M059J (cell line): ENCODE results near the gene PALD1. TPM values are rescaled to one million over a fixed set of nuclear protein-coding genes. Genes with fewer than 3 reads are reported as not detected.
"Not testable (repeated sequence)": the region's sequence is repeated elsewhere in the genome, so short reads cannot be mapped to it uniquely, and the experiment has no call there.

Experiments
- DNase-seq: peaks from one replicate; pipeline ENCODE4 v3.0.0-alpha.2; 2012; ENCODE audit warnings: low read depth
- total RNA-seq: library from RNA; depleted of rRNA; stranded (reverse); fragments of >200 nt; shearing (Covaris generic); gene quantifications from 2 replicates; pipeline ENCODE4 v1.2.3, GENCODE V29; 2014; rRNA removed

PALD1 gene
- total RNA-seq, 1 experiment from 2014 or later: 0.20 TPM

DNA sequence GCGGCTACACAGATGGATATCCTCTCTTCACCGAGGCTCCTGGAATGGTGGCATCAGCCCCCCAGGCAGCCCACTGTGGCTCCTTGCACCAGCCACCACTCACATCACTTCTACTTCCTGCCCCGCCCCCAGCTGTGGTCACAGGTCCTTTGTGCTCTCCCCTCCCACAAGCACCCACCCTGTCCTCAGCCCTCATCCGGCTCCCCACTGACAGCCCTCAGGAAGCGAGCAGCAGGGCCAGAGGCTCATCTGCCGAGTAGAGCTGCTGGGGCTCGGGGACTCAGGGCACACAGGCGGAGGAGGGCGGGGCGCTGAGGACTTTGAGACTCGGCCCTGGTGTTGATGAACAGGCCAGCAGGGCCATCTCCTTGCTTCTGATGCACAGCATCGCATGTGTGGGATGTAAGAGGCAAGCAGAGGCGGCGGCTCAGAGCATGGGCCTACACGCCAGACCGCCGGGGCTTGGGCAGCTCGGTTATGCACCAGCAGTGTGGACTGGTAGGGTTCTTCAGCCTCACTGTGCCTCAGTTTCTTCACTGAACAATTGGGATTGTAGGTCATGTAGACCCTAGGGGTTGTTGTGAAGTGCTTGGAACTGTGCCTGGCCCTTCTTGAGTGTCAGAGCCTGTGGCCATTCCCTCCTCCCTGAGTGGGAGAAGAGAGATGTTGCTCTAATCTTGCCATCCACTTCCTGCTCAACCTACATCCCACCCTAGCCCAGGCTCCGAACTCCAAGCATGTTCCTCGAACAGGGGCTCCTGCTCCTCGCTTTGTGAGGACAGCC is 124.3 kb downstream of the PALD1 start, which contains the start of gene PRF1:
Gene PRF1, minus strand, starts transcription at position 77 of the 784 bp plus-strand sequence. CDS start 1,839 bp downstream, outside the sequence.
- DNase-seq: no peak

DNA sequence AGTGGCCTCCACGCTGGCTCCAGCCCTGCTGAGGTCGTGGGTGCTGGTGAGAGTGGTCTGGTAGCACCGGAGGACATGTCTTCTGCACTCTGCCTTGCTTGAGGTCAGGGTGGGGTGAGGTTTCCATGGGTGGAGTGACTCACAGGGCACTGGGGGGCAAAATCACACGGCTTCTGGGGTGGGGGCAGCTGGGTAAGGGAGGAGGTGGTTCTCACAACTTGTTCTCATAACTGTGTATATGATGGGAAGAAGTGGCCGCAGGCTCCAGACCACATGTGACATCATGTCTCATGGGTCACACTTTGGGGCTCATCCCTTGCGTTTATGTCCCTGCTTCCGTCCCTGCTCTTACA is 124.9 kb downstream of the PALD1 start:
- no peak for DNase-seq

- no peak for DNase-seq
These were observed 125.5 kb downstream of the PALD1 start for GRCh38 chr10:70604106-70604505.

- no peak for DNase-seq
These were observed 126.6 kb downstream of the PALD1 start for GRCh38 chr10:70605161-70605560.

DNA sequence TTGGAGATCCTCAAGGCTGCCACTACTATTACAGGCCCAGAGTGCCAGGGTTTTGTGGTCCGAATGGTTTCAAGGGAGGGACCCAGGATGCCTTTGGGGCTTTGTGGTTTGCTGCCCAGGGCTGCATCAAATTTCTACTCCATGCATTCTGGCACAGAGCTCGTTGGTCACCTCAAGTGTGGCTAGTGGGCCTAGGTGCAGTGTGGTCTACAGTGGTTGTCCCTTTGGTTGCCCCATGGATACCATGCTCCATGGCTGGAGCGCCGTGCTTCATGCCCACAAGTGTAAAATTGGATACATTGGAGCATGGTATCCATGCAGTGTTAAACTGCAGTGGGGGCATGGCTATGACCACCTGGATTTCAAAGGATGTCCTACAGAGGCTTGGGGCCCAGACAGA is 129.4 kb downstream of the PALD1 start:
- DNase-seq: peak; percentile 20

- DNase-seq: no peak
These were observed 135.4 kb downstream of the PALD1 start for GRCh38 chr10:70613941-70614340.

DNA sequence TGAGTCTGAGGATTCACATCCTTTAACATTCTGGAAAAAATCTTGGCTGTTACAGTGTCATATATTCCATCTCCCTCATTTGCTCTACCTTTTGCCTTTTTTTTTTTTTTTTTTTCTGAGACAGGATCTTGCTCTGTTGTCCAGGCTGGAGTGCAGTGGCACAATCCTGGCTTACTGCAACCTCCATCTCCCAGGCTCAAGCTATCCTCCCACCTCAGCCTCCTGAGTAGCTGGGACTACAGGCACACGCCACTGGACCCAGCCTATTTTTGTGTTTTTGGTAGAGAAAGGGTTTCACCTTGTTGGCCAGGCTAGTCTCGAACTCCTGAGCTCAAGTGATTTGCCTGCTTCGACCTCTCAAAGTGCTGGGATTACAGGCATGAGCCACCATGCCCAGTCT is 135.8 kb downstream of the PALD1 start:
- DNase-seq: not testable (repeated sequence)

- DNase-seq: no peak
These were observed 136.6 kb downstream of the PALD1 start for GRCh38 chr10:70615211-70615610.

GRCh38 chr10:70615784-70616522 is 137.4 kb downstream of the PALD1 start:
- peak; percentile 95 for DNase-seq

GRCh38 chr10:70616761-70617160 is 138.2 kb downstream of the PALD1 start:
- no peak for DNase-seq

Other genes with a start within 250 kb of the PALD1 start
- 143 and 186 TPM in 2 replicates for gene PPA1, start 245.3 kb upstream of the PALD1 start, total RNA-seq
- gene NPFFR1, start 194.8 kb upstream of the PALD1 start, total RNA-seq: not detected in 2 replicates
- gene LRRC20, start 96.1 kb upstream of the PALD1 start, total RNA-seq: 17.8 and 21.4 TPM in 2 replicates
- gene EIF4EBP2, start 74.6 kb upstream of the PALD1 start, total RNA-seq: 33.9 and 46.0 TPM in 2 replicates
- gene NODAL, start 37.1 kb upstream of the PALD1 start, total RNA-seq: not detected in 2 replicates
- not detected in 2 replicates for gene PRF1, start 124.0 kb downstream of the PALD1 start, total RNA-seq
- 0.69 and 1.2 TPM in 2 replicates for gene ADAMTS14, start 193.7 kb downstream of the PALD1 start, total RNA-seq